Uterus (tissue), 2 donors: ENCODE measurements around the gene TARP.

Source experiments
- POLR2A ChIP-seq, 2 donors: fragments of 450-650 bp; IDR thresholded peaks; one replicate each; pipeline ENCODE4 v1.6.1; 2016; ENCODE audit warnings: antibody characterized with exemption in 2 of 2, mild to moderate bottlenecking in 1 of 2, moderate library complexity in 1 of 2
- TF ChIP-seq, protein P1 (sequence below), 4 experiments: fragments of 200-600 bp in 2 of 4; fragments of 450-650 bp in 2 of 4; sonication (generic) in 2 of 4; IDR thresholded peaks; one replicate each; pipeline ENCODE4 v1.5.1; 2016 to 2019; ENCODE audit warnings: antibody characterized with exemption in 4 of 4, mild to moderate bottlenecking in 2 of 4, moderate library complexity in 1 of 4

GRCh38 chr7:38217672-38218071 is 55.8 kb downstream of the TARP start:
- no peak for TF ChIP-seq POLR2A (IDR thresholded peaks at IDR 0.05)
- TF ChIP-seq, protein P1, sequence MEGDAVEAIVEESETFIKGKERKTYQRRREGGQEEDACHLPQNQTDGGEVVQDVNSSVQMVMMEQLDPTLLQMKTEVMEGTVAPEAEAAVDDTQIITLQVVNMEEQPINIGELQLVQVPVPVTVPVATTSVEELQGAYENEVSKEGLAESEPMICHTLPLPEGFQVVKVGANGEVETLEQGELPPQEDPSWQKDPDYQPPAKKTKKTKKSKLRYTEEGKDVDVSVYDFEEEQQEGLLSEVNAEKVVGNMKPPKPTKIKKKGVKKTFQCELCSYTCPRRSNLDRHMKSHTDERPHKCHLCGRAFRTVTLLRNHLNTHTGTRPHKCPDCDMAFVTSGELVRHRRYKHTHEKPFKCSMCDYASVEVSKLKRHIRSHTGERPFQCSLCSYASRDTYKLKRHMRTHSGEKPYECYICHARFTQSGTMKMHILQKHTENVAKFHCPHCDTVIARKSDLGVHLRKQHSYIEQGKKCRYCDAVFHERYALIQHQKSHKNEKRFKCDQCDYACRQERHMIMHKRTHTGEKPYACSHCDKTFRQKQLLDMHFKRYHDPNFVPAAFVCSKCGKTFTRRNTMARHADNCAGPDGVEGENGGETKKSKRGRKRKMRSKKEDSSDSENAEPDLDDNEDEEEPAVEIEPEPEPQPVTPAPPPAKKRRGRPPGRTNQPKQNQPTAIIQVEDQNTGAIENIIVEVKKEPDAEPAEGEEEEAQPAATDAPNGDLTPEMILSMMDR (IDR thresholded peaks at IDR 0.05), result no peak
